Endothelial cell of umbilical vein (primary cell): ENCODE results near the gene ATP10A. TPM values are rescaled to one million over a fixed set of nuclear protein-coding genes. Genes with fewer than 3 reads are reported as not detected.

Experiments
- BruUV-seq: library from RNA; stranded (reverse); fragments of 400-500 nt; replicated peaks from 2 replicates; lab custom pipeline; 2021; lab: Mats Ljungman, UMichigan
- CTCF ChIA-PET: fragments of 300-600, 350-600 bp; sonication (Branson Sonifier 250); formaldehyde crosslinking; loops from one replicate; lab custom pipeline; 2021; ENCODE audit warnings: antibody characterized with exemption, inconsistent platforms; lab: Charles Lee
- POLR2A ChIA-PET: fragments of 300-600, 350-600 bp; sonication (Branson Sonifier 250); formaldehyde crosslinking; loops from one replicate; lab custom pipeline; 2021; ENCODE audit warnings: antibody characterized with exemption, inconsistent platforms; lab: Charles Lee
- DNase-seq: peaks from one replicate; pipeline ENCODE4 v3.0.0-alpha.2; 2011; ENCODE audit warnings: low read depth, low spot score
- FAIRE-seq: peaks from 2 replicates; lab custom pipeline; 2011; peaks lifted over from hg19 to GRCh38; lab: Jason Lieb, UNC
- H2AFZ ChIP-seq: 2 replicates; pipeline ENCODE4 v1.6.0; 2012; ENCODE audit warnings: low read depth, low read length, control low read depth, inconsistent platforms
- H3K27ac ChIP-seq: 2 replicates; pipeline ENCODE4 v1.5.1; 2011; ENCODE audit warnings: low read depth, mild to moderate bottlenecking, control low read depth, low read length, moderate library complexity; ENCODE audit not compliant: insufficient read depth
- H3K27me3 ChIP-seq, 2 experiments: 2 replicates each; pipeline versions ENCODE4 v1.6.0 to v1.6.1; 2011; ENCODE audit warnings: low read length in 2 of 2, mixed read lengths in 1 of 2; ENCODE audit not compliant: control insufficient read depth in 2 of 2, insufficient read depth in 2 of 2
- H3K36me3 ChIP-seq, 2 experiments: 2 replicates in 1 of 2; 3 replicates in 1 of 2; pipeline ENCODE4 v1.5.1; 2011; ENCODE audit warnings: low read length in 2 of 2, mild to moderate bottlenecking in 1 of 2, moderate library complexity in 1 of 2; ENCODE audit not compliant: control insufficient read depth in 2 of 2, insufficient read depth in 2 of 2; ENCODE audit errors: extremely low read depth in 1 of 2
- H3K4me1 ChIP-seq: 3 replicates; pipeline ENCODE4 v1.5.1; 2011; ENCODE audit warnings: mild to moderate bottlenecking, low read length; ENCODE audit not compliant: control insufficient read depth, insufficient read depth; ENCODE audit errors: extremely low read depth
- H3K4me2 ChIP-seq: 2 replicates; pipeline ENCODE4 v1.6.1; 2011; ENCODE audit warnings: low read length, control low read depth, mixed read lengths; ENCODE audit not compliant: insufficient read depth
- H3K4me3 ChIP-seq, 3 experiments: fragments of 200-600 bp in 1 of 3; sonication (generic), shearing (Covaris generic) in 1 of 3; replicated peaks in 1 of 3; 2 replicates each; pipeline ENCODE4 v1.5.1; 2011 to 2016; ENCODE audit warnings: control low read depth in 3 of 3, low read length in 3 of 3, mild to moderate bottlenecking in 2 of 3, inconsistent platforms in 1 of 3, low read depth in 1 of 3, moderate library complexity in 1 of 3; ENCODE audit not compliant: insufficient read depth in 1 of 3
- H3K79me2 ChIP-seq: 2 replicates; pipeline ENCODE4 v1.6.0; 2012; ENCODE audit warnings: low read length, inconsistent platforms; ENCODE audit not compliant: control insufficient read depth, insufficient read depth
- H3K9ac ChIP-seq: replicated peaks from 2 replicates; pipeline ENCODE3; 2011; ENCODE audit warnings: low read length, control low read depth; ENCODE audit not compliant: insufficient read depth; ENCODE audit errors: extremely low read depth
- H3K9me1 ChIP-seq: replicated peaks from 3 replicates; pipeline ENCODE4 v1.6.0; 2011; ENCODE audit warnings: mild to moderate bottlenecking, low read length; ENCODE audit not compliant: control insufficient read depth, insufficient read depth; ENCODE audit errors: extremely low read depth
- H3K9me3 ChIP-seq: replicated peaks from 2 replicates; pipeline ENCODE4 v1.5.1; 2012; ENCODE audit warnings: low read length, inconsistent platforms; ENCODE audit not compliant: control insufficient read depth, insufficient read depth
- H4K20me1 ChIP-seq: replicated peaks from 2 replicates; pipeline ENCODE3; 2011; ENCODE audit warnings: mild to moderate bottlenecking, low read length; ENCODE audit not compliant: control insufficient read depth, insufficient read depth; ENCODE audit errors: extremely low read depth
- EZH2 ChIP-seq: IDR thresholded peaks from 2 replicates; pipeline ENCODE4 v1.6.1; 2012; ENCODE audit warnings: borderline replicate concordance, low read depth, mild to moderate bottlenecking, moderate library complexity, low read length, inconsistent platforms; ENCODE audit not compliant: severe bottlenecking
- FOS ChIP-seq: IDR thresholded peaks from 2 replicates; pipeline ENCODE4 v1.6.1; 2011; ENCODE audit warnings: mild to moderate bottlenecking, low read length, moderate library complexity, borderline replicate concordance; ENCODE audit not compliant: insufficient read depth
- GATA2 ChIP-seq: IDR thresholded peaks from 2 replicates; pipeline ENCODE4 v1.7.0; 2011; ENCODE audit warnings: low read depth, mild to moderate bottlenecking, moderate library complexity, mixed read lengths, low read length; ENCODE audit not compliant: insufficient read length, insufficient read depth
- JUN ChIP-seq: IDR thresholded peaks from 2 replicates; pipeline ENCODE4 v1.6.1; 2011; ENCODE audit warnings: borderline replicate concordance, low read depth; ENCODE audit not compliant: insufficient read length, insufficient read depth
- POLR2A ChIP-seq: IDR thresholded peaks from 2 replicates; pipeline ENCODE4 v1.6.1; 2012; ENCODE audit warnings: low read depth, mild to moderate bottlenecking, control low read depth, low read length
- POLR2AphosphoS5 ChIP-seq: IDR thresholded peaks from 2 replicates; pipeline ENCODE4 v1.6.1; 2012; ENCODE audit warnings: low read depth, mild to moderate bottlenecking, control low read depth, low read length, moderate library complexity; ENCODE audit not compliant: insufficient read depth
- dilution Hi-C: fragments of 300-500 bp; cut with MboI; formaldehyde crosslinking; loops from one replicate; pipeline ENCODE4 v1.15.0; 2019; ENCODE audit warnings: low sequenced_read_pairs; ENCODE audit not compliant: extremely low pct_ligation_motif_present
- intact Hi-C: fragments of 100-400 bp; cut with micrococcal nuclease; formaldehyde crosslinking; loops from one replicate; pipeline ENCODE4 v1.10.0; 2022
- polyA plus RNA-seq, 4 experiments: library from polyadenylated mRNA; depleted of rRNA in 3 of 4; stranded (reverse) in 3 of 4; unstranded in 1 of 4; fragments of >200 nt; gene quantifications; 2 replicates each; pipeline versions ENCODE4 v1.2.1 to v1.2.3, GENCODE V29; 2011 to 2012; ENCODE audit warnings: missing spikeins in 1 of 4
- total RNA-seq: library from RNA; stranded (reverse); gene quantifications from 2 replicates; pipeline ENCODE4 v1.2.3, GENCODE V29; 2021
- TF ChIP-seq, protein P1 (sequence below), 2 donors: IDR thresholded peaks; 1 replicate in 1 of 2; 2 replicates in 1 of 2; pipeline ENCODE4 v1.5.1; 2011; ENCODE audit warnings: low read length in 2 of 2, mild to moderate bottlenecking in 2 of 2, moderate library complexity in 2 of 2, control low read depth in 1 of 2, inconsistent platforms in 1 of 2, low read depth in 1 of 2; ENCODE audit not compliant: insufficient read depth in 1 of 2; ENCODE audit errors: extremely low read depth in 1 of 2
- TF ChIP-seq, protein P2 (sequence below): IDR thresholded peaks from 2 replicates; pipeline ENCODE4 v1.6.1; 2011; ENCODE audit not compliant: insufficient read depth, insufficient read length

The ATP10A gene
- total and polyA plus RNA-seq, 2 donors (not counting 3 experiments of a cell fraction or from before 2014, with no cell fraction given), result not detected

DNA sequence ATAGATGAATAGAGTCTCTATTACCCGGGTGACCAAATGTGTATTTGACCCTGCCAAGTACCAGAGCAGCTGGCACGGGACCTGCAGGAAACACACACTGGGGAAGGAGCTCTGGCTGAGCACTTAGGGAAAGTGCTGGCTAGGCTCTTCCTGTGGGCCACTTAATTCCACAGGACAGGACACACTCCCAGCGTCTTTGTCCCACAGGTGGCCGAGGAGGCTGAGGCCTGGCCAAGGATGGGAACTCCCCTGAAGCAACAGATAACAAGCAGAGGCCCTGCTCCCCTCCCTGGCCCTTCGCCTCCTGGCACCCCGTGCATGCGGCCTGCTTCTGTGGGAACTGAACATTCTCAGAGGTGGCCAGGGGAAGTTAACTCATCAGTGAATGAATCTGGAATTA, 180.8 kb downstream of the ATP10A start:
- H3K36me3 ChIP-seq, result no peaks in the 10 kb centered on the region
- intact Hi-C loops, result no loop called here
- POLR2A ChIA-PET, result no interaction called here
- H3K9me3 ChIP-seq, result peaks cover 12% of the 10 kb centered on the region
- CTCF ChIA-PET, result no interaction called here
- no peak overlapping the region for H2AFZ ChIP-seq
- DNase-seq (no peak), FAIRE-seq (no peak)
- H3K27ac ChIP-seq, result no peak overlapping the region
- TF ChIP-seq GATA2 (no peak), FOS (no peak), POLR2AphosphoS5 (no peak), EZH2 (no peak), POLR2A (no peak), JUN (no peak)
- TF ChIP-seq, protein P1, sequence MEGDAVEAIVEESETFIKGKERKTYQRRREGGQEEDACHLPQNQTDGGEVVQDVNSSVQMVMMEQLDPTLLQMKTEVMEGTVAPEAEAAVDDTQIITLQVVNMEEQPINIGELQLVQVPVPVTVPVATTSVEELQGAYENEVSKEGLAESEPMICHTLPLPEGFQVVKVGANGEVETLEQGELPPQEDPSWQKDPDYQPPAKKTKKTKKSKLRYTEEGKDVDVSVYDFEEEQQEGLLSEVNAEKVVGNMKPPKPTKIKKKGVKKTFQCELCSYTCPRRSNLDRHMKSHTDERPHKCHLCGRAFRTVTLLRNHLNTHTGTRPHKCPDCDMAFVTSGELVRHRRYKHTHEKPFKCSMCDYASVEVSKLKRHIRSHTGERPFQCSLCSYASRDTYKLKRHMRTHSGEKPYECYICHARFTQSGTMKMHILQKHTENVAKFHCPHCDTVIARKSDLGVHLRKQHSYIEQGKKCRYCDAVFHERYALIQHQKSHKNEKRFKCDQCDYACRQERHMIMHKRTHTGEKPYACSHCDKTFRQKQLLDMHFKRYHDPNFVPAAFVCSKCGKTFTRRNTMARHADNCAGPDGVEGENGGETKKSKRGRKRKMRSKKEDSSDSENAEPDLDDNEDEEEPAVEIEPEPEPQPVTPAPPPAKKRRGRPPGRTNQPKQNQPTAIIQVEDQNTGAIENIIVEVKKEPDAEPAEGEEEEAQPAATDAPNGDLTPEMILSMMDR (IDR thresholded peaks at IDR 0.05; ENCODE audit: extremely low read depth in 1 of 2, insufficient read depth in 1 of 2, low read depth in 1 of 2, low read length in 2 of 2), result no peak
- TF ChIP-seq, protein P2, sequence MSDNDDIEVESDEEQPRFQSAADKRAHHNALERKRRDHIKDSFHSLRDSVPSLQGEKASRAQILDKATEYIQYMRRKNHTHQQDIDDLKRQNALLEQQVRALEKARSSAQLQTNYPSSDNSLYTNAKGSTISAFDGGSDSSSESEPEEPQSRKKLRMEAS, result no peak
- no peak overlapping the region for H3K9ac ChIP-seq
- H3K79me2 ChIP-seq, result no peaks in the 10 kb centered on the region
- H3K4me3 ChIP-seq, result no peak overlapping the region
- no peaks in the 10 kb centered on the region for H3K4me1 ChIP-seq
- H3K9me1 ChIP-seq, result no peaks in the 10 kb centered on the region
- H3K27me3 ChIP-seq, result no peaks in the 10 kb centered on the region
- no TSS peak for BruUV-seq
- no peaks in the 10 kb centered on the region for H4K20me1 ChIP-seq
- no peak overlapping the region for H3K4me2 ChIP-seq
- dilution Hi-C loops, result no loop called here
